ENCODE results near the gene MUC20. TPM values are rescaled to one million over a fixed set of nuclear protein-coding genes. Genes with fewer than 3 reads are reported as not detected.

Gene MUC20
- total and polyA plus RNA-seq, 2 experiments from 2014 or later: 0.29 TPM; not detected in 1

DNA sequence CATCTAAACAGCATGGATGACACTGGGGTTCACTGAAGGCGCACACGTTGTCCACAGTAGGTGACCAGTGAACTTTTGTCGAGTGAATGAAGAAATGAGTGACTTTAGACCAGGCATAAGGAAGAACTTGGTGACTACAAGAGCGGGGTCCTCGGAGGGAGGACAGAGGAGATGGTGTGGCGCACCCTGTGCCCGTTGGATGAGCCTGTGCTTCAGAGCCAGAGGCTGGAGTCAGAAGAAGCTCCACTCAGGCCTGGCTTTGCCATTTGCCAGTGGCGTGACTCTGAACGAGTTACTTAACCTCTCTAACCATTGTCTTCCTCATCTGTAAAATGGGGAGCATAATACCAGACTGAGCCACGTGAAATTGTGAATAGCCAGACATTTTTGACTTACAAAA is 48.8 kb downstream of the MUC20 start:
- H3K27ac ChIP-seq (ENCODE audit: low read depth): no peak overlapping the region
- no peak for ATAC-seq
- Mint-ChIP-seq H3K36me3 (ENCODE audit: low read depth) (no peaks in the 10 kb centered on the region; the same call in 2 of the 3 replicates), H3K4me1 (no peaks in the 10 kb centered on the region; the same call in 2 of the 3 replicates), H3K4me3 (no peak overlapping the region), H3K9me3 (peaks cover 22% of the 10 kb centered on the region), H3K27me3 (ENCODE audit: insufficient read depth, low read depth, poor library complexity) (peaks cover 9% of the 10 kb centered on the region), H3K27ac (no peak overlapping the region)
- H3F3A ChIP-seq (replicated peaks; ENCODE audit: low read depth): no peaks in the 10 kb centered on the region
- no peaks in the 10 kb centered on the region for H3K27me3 ChIP-seq (ENCODE audit: insufficient read depth)
- H3K36me3 ChIP-seq (ENCODE audit: insufficient read depth): no peaks in the 10 kb centered on the region
- TF ChIP-seq, protein P1, sequence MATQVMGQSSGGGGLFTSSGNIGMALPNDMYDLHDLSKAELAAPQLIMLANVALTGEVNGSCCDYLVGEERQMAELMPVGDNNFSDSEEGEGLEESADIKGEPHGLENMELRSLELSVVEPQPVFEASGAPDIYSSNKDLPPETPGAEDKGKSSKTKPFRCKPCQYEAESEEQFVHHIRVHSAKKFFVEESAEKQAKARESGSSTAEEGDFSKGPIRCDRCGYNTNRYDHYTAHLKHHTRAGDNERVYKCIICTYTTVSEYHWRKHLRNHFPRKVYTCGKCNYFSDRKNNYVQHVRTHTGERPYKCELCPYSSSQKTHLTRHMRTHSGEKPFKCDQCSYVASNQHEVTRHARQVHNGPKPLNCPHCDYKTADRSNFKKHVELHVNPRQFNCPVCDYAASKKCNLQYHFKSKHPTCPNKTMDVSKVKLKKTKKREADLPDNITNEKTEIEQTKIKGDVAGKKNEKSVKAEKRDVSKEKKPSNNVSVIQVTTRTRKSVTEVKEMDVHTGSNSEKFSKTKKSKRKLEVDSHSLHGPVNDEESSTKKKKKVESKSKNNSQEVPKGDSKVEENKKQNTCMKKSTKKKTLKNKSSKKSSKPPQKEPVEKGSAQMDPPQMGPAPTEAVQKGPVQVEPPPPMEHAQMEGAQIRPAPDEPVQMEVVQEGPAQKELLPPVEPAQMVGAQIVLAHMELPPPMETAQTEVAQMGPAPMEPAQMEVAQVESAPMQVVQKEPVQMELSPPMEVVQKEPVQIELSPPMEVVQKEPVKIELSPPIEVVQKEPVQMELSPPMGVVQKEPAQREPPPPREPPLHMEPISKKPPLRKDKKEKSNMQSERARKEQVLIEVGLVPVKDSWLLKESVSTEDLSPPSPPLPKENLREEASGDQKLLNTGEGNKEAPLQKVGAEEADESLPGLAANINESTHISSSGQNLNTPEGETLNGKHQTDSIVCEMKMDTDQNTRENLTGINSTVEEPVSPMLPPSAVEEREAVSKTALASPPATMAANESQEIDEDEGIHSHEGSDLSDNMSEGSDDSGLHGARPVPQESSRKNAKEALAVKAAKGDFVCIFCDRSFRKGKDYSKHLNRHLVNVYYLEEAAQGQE (IDR thresholded peaks at IDR 0.05; ENCODE audit: unreplicated experiment): no peak
- TF ChIP-seq JUNB (IDR thresholded peaks at IDR 0.05; ENCODE audit: unreplicated experiment) (no peak), ZNF114 (CRISPR knock-in tag; IDR thresholded peaks at IDR 0.05) (no peak), CREB1 (CRISPR knock-in tag; IDR thresholded peaks at IDR 0.05; ENCODE audit: low read depth) (no peak), EZH2 (IDR thresholded peaks at IDR 0.05; ENCODE audit: low read depth, unreplicated experiment) (no peak), POLR2AphosphoS5 (IDR thresholded peaks at IDR 0.05; ENCODE audit: low read depth) (no peak), NANOG (IDR thresholded peaks at IDR 0.05; ENCODE audit: borderline replicate concordance) (no peak), EZH2phosphoT487 (IDR thresholded peaks at IDR 0.05; ENCODE audit: unreplicated experiment) (no peak)
- TF ChIP-seq, protein P2, sequence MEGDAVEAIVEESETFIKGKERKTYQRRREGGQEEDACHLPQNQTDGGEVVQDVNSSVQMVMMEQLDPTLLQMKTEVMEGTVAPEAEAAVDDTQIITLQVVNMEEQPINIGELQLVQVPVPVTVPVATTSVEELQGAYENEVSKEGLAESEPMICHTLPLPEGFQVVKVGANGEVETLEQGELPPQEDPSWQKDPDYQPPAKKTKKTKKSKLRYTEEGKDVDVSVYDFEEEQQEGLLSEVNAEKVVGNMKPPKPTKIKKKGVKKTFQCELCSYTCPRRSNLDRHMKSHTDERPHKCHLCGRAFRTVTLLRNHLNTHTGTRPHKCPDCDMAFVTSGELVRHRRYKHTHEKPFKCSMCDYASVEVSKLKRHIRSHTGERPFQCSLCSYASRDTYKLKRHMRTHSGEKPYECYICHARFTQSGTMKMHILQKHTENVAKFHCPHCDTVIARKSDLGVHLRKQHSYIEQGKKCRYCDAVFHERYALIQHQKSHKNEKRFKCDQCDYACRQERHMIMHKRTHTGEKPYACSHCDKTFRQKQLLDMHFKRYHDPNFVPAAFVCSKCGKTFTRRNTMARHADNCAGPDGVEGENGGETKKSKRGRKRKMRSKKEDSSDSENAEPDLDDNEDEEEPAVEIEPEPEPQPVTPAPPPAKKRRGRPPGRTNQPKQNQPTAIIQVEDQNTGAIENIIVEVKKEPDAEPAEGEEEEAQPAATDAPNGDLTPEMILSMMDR (conservative IDR thresholded peaks at IDR 0.05; ENCODE audit: low read depth in 2 of 2): no peak
- TF ChIP-seq, protein P3, sequence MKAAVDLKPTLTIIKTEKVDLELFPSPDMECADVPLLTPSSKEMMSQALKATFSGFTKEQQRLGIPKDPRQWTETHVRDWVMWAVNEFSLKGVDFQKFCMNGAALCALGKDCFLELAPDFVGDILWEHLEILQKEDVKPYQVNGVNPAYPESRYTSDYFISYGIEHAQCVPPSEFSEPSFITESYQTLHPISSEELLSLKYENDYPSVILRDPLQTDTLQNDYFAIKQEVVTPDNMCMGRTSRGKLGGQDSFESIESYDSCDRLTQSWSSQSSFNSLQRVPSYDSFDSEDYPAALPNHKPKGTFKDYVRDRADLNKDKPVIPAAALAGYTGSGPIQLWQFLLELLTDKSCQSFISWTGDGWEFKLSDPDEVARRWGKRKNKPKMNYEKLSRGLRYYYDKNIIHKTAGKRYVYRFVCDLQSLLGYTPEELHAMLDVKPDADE (IDR thresholded peaks at IDR 0.05): no peak
- H3K4me1 ChIP-seq (ENCODE audit: insufficient read depth): no peaks in the 10 kb centered on the region
- no peaks in the 10 kb centered on the region for H3K79me2 ChIP-seq (replicated peaks; ENCODE audit: insufficient read depth)
- H3K4me3 ChIP-seq: no peak overlapping the region
- no peaks in the 10 kb centered on the region for H3K9me2 ChIP-seq (ENCODE audit: insufficient read depth)
- no peaks in the 10 kb centered on the region for H4K20me1 ChIP-seq (replicated peaks; ENCODE audit: insufficient read depth)
- H2AFZ ChIP-seq: no peak overlapping the region
- H3K4me2 ChIP-seq: no peak overlapping the region
- no peak for DNase-seq (ENCODE audit: low spot score)
